IMR-90 (cell line): ENCODE data around the gene PEA15.

ENCODE experiments used
- CHD1 ChIP-seq: IDR thresholded peaks from 2 replicates; pipeline ENCODE4 v1.6.1; 2012; ENCODE audit warnings: low read depth, low read length, improper control_type of control experiment
- ELK1 ChIP-seq: fragments of 150-350 bp; IDR thresholded peaks from 2 replicates; pipeline ENCODE4 v1.6.1; 2016; ENCODE audit warnings: low read depth, mild to moderate bottlenecking, low read length, moderate library complexity, borderline replicate concordance
- FOS ChIP-seq: fragments of 150-350 bp; IDR thresholded peaks from 2 replicates; pipeline ENCODE4 v1.6.1; 2016; ENCODE audit warnings: low read depth, low read length
- POLR2A ChIP-seq: IDR thresholded peaks from 2 replicates; pipeline ENCODE4 v1.6.1; 2012; ENCODE audit warnings: mild to moderate bottlenecking, low read depth, low read length
- RAD21 ChIP-seq: IDR thresholded peaks from 2 replicates; pipeline ENCODE4 v1.6.1; 2012; ENCODE audit warnings: low read length, improper control_type of control experiment
- RCOR1 ChIP-seq: IDR thresholded peaks from 2 replicates; pipeline ENCODE4 v1.6.1; 2012; ENCODE audit warnings: mild to moderate bottlenecking, low read length, improper control_type of control experiment; ENCODE audit not compliant: insufficient replicate concordance
- RFX5 ChIP-seq: IDR thresholded peaks from 2 replicates; pipeline ENCODE4 v1.8.0; 2012; ENCODE audit warnings: low read depth, mild to moderate bottlenecking, low read length, moderate library complexity
- SMC3 ChIP-seq: fragments of 150-350 bp; IDR thresholded peaks from 2 replicates; pipeline ENCODE4 v1.6.1; 2016; ENCODE audit warnings: low read depth, mild to moderate bottlenecking, antibody characterized with exemption, low read length, moderate library complexity
- USF2 ChIP-seq: fragments of 150-350 bp; IDR thresholded peaks from 2 replicates; pipeline ENCODE4 v1.6.1; 2017; ENCODE audit warnings: mild to moderate bottlenecking, antibody characterized with exemption, low read length, low read depth
- TF ChIP-seq, protein P1 (sequence below): conservative IDR thresholded peaks from 2 replicates; pipeline ENCODE4 v1.5.1; 2012; ENCODE audit warnings: mild to moderate bottlenecking, low read depth, low read length, improper control_type of control experiment

- TF ChIP-seq, protein P1, sequence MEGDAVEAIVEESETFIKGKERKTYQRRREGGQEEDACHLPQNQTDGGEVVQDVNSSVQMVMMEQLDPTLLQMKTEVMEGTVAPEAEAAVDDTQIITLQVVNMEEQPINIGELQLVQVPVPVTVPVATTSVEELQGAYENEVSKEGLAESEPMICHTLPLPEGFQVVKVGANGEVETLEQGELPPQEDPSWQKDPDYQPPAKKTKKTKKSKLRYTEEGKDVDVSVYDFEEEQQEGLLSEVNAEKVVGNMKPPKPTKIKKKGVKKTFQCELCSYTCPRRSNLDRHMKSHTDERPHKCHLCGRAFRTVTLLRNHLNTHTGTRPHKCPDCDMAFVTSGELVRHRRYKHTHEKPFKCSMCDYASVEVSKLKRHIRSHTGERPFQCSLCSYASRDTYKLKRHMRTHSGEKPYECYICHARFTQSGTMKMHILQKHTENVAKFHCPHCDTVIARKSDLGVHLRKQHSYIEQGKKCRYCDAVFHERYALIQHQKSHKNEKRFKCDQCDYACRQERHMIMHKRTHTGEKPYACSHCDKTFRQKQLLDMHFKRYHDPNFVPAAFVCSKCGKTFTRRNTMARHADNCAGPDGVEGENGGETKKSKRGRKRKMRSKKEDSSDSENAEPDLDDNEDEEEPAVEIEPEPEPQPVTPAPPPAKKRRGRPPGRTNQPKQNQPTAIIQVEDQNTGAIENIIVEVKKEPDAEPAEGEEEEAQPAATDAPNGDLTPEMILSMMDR: no peak
- TF ChIP-seq SMC3: no peak
- TF ChIP-seq RCOR1: no peak
- no peak; the same call in 1 of the 2 replicates for TF ChIP-seq POLR2A
- no peak for TF ChIP-seq CHD1
- TF ChIP-seq RAD21: no peak
- peak; percentile 74 for TF ChIP-seq FOS
- TF ChIP-seq USF2: no peak
- no peak for TF ChIP-seq ELK1
- no peak for TF ChIP-seq RFX5
Observed at GRCh38 chr1:160261556-160261892, 56.3 kb downstream of the PEA15 start.
